K562 (cell line): ENCODE measurements around the gene CCNL1. TPM values are rescaled to one million over a fixed set of nuclear protein-coding genes. Genes with fewer than 3 reads are reported as not detected.
A peak's percentile ranks its signal among the peaks of the same experiment; 100 is the strongest.

Source experiments
- CHAMP1 ChIP-seq: fragments of 450-650 bp; IDR thresholded peaks from 2 replicates; pipeline ENCODE4 v1.6.1; 2016; ENCODE audit warnings: mild to moderate bottlenecking
- COPS2 ChIP-seq: fragments of 450-650 bp; conservative IDR thresholded peaks from 2 replicates; pipeline ENCODE4 v1.6.1; 2016; ENCODE audit warnings: mild to moderate bottlenecking, moderate library complexity
- ELF4 ChIP-seq: fragments of 450-650 bp; formaldehyde crosslinking; IDR thresholded peaks from 2 replicates; pipeline ENCODE4 v1.4.0; 2022; ENCODE audit warnings: missing genetic modification characterization
- HNRNPUL1 ChIP-seq: fragments of 200-400 bp; formaldehyde crosslinking; IDR thresholded peaks from 2 replicates; pipeline ENCODE4 v1.6.1; 2017; ENCODE audit warnings: low read length
- MTA3 ChIP-seq: fragments of 450-650 bp; formaldehyde crosslinking; IDR thresholded peaks from 2 replicates; pipeline ENCODE4 v1.6.1; 2017; ENCODE audit warnings: mild to moderate bottlenecking, borderline replicate concordance
- NR3C1 ChIP-seq: sonication (generic); formaldehyde crosslinking; IDR thresholded peaks from 2 replicates; pipeline ENCODE4 v1.8.1; 2022; ENCODE audit warnings: missing genetic modification reagents
- POLR2H ChIP-seq: IDR thresholded peaks from 2 replicates; pipeline ENCODE4 v1.6.1; 2016; ENCODE audit warnings: missing genetic modification characterization, low read depth, mild to moderate bottlenecking, control low read depth, missing compliant biosample characterization, moderate library complexity
- SIX5 ChIP-seq, 2 experiments: IDR thresholded peaks; 2 replicates each; pipeline ENCODE4 v1.6.1; 2011; ENCODE audit warnings: low read length in 2 of 2, borderline replicate concordance in 1 of 2, low read depth in 1 of 2, mild to moderate bottlenecking in 1 of 2, moderate library complexity in 1 of 2; ENCODE audit not compliant: insufficient read depth in 1 of 2
- SNAPC5 ChIP-seq: fragments of 250-450 bp; sonication (Bioruptor Pico); IDR thresholded peaks from 2 replicates; pipeline ENCODE4 v1.8.0; 2021; ENCODE audit warnings: moderate library complexity, mild to moderate bottlenecking, inconsistent platforms
- TAL1 ChIP-seq: fragments of 450-650 bp; IDR thresholded peaks from 2 replicates; pipeline ENCODE4 v1.6.1; 2016; ENCODE audit warnings: mild to moderate bottlenecking
- TCF3 ChIP-seq: sonication (generic); formaldehyde crosslinking; IDR thresholded peaks from 2 replicates; pipeline ENCODE4 v1.4.0; 2020; ENCODE audit warnings: mild to moderate bottlenecking, missing genetic modification reagents
- THRAP3 ChIP-seq: fragments of 450-650 bp; IDR thresholded peaks from 2 replicates; pipeline ENCODE4 v1.6.1; 2016; ENCODE audit warnings: mild to moderate bottlenecking, inconsistent platforms, borderline replicate concordance
- ZC3H11A ChIP-seq: IDR thresholded peaks from 2 replicates; pipeline ENCODE4 v1.6.1; 2012; ENCODE audit warnings: low read depth, low read length, improper control_type of control experiment
- ZNF23 ChIP-seq: fragments of 250-450 bp; sonication (Bioruptor Pico); IDR thresholded peaks from 2 replicates; pipeline ENCODE4 v1.4.0; 2020; ENCODE audit warnings: mild to moderate bottlenecking
- ZNF592 ChIP-seq: fragments of 450-650 bp; IDR thresholded peaks from 2 replicates; pipeline ENCODE4 v1.6.1; 2017; ENCODE audit warnings: antibody characterized with exemption, mild to moderate bottlenecking
- ZNF644 ChIP-seq: fragments of 200-800 bp; sonication (Bioruptor generic); IDR thresholded peaks from 2 replicates; pipeline ENCODE4 v1.6.1; 2016; ENCODE audit warnings: low read depth, missing genetic modification characterization, missing compliant biosample characterization
- ZNF668 ChIP-seq: fragments of 250-450 bp; sonication (Bioruptor Pico); IDR thresholded peaks from 2 replicates; pipeline ENCODE4 v1.8.0; 2022; ENCODE audit warnings: mild to moderate bottlenecking, inconsistent platforms
- polyA plus RNA-seq, 8 experiments: library from polyadenylated mRNA; depleted of rRNA in 4 of 8; stranded (reverse) in 5 of 8; unstranded in 3 of 8; fragments of >200 nt; fragmentation: Nextera tagmentation in 2 of 8; fragmentation: Illumina TruSeq in 1 of 8; extraction: Ambion mirVana in 2 of 8; extraction: Trizol in 1 of 8; gene quantifications; 2 replicates each; pipeline versions ENCODE4 v1.2.1 to v1.2.3, GENCODE V29; 2011 to 2014; ENCODE audit warnings: inconsistent platforms in 1 of 8, missing spikeins in 1 of 8
- total RNA-seq, 7 experiments: library from RNA; depleted of rRNA in 6 of 7; stranded (reverse); fragments of >200 nt in 6 of 7; fragmentation: Illumina TruSeq in 2 of 7; extraction: Trizol in 2 of 7; gene quantifications; 2 replicates each; pipeline versions ENCODE4 v1.2.1 to v1.2.3, GENCODE V29; 2011 to 2021; ENCODE audit warnings: low replicate concordance in 1 of 7
- TF ChIP-seq, protein P1 (sequence below): sonication (generic); formaldehyde crosslinking; IDR thresholded peaks from 2 replicates; pipeline ENCODE4 v1.8.1; 2022; ENCODE audit warnings: missing genetic modification reagents
- TF ChIP-seq, protein P2 (sequence below), 2 experiments: IDR thresholded peaks; 2 replicates each; pipeline ENCODE4 v1.6.1; 2011; ENCODE audit warnings: borderline replicate concordance in 1 of 2, control low read depth in 1 of 2, low read depth in 1 of 2, low read length in 1 of 2, mild to moderate bottlenecking in 1 of 2, mixed read lengths in 1 of 2, moderate library complexity in 1 of 2; ENCODE audit not compliant: insufficient read depth in 1 of 2, insufficient read length in 1 of 2, poor library complexity in 1 of 2, severe bottlenecking in 1 of 2; ENCODE audit errors: extremely low read depth in 1 of 2

The CCNL1 gene
- total and polyA plus RNA-seq, 9 of the 15 experiments (the other 6 are each of a cell fraction or from before 2014, with no cell fraction given) = 16.1 to 186 (median 132) TPM

DNA sequence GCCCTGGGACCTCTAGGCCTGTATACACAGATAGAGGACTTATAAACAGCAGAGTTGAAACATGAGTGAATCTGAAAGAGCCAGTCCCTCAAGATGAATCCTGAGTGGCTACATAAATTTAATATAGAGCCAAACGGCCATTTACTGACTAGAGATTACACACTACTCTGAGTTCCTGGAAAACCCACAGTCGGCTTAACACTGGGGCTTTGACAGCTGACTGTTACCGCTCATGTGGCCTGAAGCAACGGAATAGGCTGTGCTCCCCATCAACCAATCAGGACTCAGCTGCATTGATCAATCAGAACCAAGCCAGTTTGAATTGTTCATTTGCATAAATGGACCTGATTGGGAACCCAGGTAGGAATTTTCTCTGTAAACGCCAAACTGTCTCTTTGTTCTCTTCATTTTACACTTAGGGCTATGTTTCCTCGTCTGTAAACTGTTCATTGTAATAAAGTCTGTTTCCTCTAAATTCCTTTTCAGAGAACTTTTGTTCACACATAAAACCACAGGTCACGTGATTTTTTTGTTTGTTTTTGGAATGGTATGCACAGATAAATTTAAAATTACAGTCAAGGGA lies 40.5 kb downstream of the CCNL1 start (continued):
- TF ChIP-seq, protein P1, sequence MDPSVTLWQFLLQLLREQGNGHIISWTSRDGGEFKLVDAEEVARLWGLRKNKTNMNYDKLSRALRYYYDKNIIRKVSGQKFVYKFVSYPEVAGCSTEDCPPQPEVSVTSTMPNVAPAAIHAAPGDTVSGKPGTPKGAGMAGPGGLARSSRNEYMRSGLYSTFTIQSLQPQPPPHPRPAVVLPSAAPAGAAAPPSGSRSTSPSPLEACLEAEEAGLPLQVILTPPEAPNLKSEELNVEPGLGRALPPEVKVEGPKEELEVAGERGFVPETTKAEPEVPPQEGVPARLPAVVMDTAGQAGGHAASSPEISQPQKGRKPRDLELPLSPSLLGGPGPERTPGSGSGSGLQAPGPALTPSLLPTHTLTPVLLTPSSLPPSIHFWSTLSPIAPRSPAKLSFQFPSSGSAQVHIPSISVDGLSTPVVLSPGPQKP (CRISPR knock-in tag) = no peak
- TF ChIP-seq POLR2H (tag) = peak; percentile 84
- TF ChIP-seq NR3C1 (CRISPR knock-in tag) = no peak
- TF ChIP-seq MTA3 = peak; percentile 33; the same call in 1 of the 2 replicates
- TF ChIP-seq ZNF23 (CRISPR knock-in tag) = no peak
- TF ChIP-seq COPS2 = no peak
- TF ChIP-seq HNRNPUL1 = no peak
- TF ChIP-seq, protein P2, sequence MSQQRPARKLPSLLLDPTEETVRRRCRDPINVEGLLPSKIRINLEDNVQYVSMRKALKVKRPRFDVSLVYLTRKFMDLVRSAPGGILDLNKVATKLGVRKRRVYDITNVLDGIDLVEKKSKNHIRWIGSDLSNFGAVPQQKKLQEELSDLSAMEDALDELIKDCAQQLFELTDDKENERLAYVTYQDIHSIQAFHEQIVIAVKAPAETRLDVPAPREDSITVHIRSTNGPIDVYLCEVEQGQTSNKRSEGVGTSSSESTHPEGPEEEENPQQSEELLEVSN (IDR thresholded peaks at IDR 0.05; ENCODE audit: borderline replicate concordance in 1 of 2, extremely low read depth in 1 of 2, insufficient read depth in 1 of 2, insufficient read length in 1 of 2, low read depth in 1 of 2, low read length in 1 of 2, poor library complexity in 1 of 2, severe bottlenecking in 1 of 2) = peak in 1 of 2 experiments; percentile 56
- peak; percentile 80 for TF ChIP-seq ZNF592
- no peak for TF ChIP-seq ZC3H11A
- peak; percentile 54; the same call in 1 of the 2 replicates for TF ChIP-seq TCF3 (CRISPR knock-in tag)
- no peak for TF ChIP-seq SIX5 (IDR thresholded peaks at IDR 0.05; ENCODE audit: borderline replicate concordance in 1 of 2, insufficient read depth in 1 of 2, low read depth in 1 of 2, low read length in 2 of 2)
- TF ChIP-seq ELF4 (CRISPR knock-in tag) = no peak
- no peak for TF ChIP-seq SNAPC5
- peak; percentile 88 for TF ChIP-seq CHAMP1
- 0 out of 2 replicates have a peak, but pooled peaks have one; percentile 3 for TF ChIP-seq ZNF668 (CRISPR knock-in tag)
- TF ChIP-seq THRAP3 = no peak
- 0 out of 2 replicates have a peak, but pooled peaks have one; percentile 10 for TF ChIP-seq ZNF644 (tag)
- TF ChIP-seq TAL1 = peak; percentile 22; the same call in 1 of the 2 replicates
